Adipose tissue (tissue), 3 donors: ENCODE results near the gene KLK5. TPM values are rescaled to one million over a fixed set of nuclear protein-coding genes. Genes with fewer than 3 reads are reported as not detected.
"Not testable (repeated sequence)": the region's sequence is repeated elsewhere in the genome, so short reads cannot be mapped to it uniquely, and the experiment has no call there.

Experiments
- H3K27ac ChIP-seq: one replicate; pipeline ENCODE4 v1.5.1; 2013; ENCODE audit warnings: low read depth, low read length
- WGBS, 3 donors: extraction: QIAGEN DNeasy Blood & Tissue Kit; methylation state at CpG; one replicate each; pipeline ENCODE4 v1.1.7; 2013; 5-methylcytosine and 5-hydroxymethylcytosine counted together
- polyA plus RNA-seq, 3 donors: library from polyadenylated mRNA; stranded (reverse); fragments of 200-250 nt; gene quantifications; one replicate each; pipeline ENCODE4 v1.2.3, GENCODE V29; 2013
- donor health status: healthy with polysubstance abuse.
- donor health status: Bipolar disorder and iron deficiency.
- donor health status: healthy.

Gene KLK5
- polyA plus RNA-seq, 3 donors: 0.28 to 1.3 TPM; not detected in 1

- WGBS, 3 donors: 24 to 51% (median 49%) methylated on average over 4 to 9 of the region's 9 CpGs
- H3K27ac ChIP-seq: no peak overlapping the region
Observed at GRCh38 chr19:50974702-50975556, 22.1 kb upstream of the KLK5 start.

DNA sequence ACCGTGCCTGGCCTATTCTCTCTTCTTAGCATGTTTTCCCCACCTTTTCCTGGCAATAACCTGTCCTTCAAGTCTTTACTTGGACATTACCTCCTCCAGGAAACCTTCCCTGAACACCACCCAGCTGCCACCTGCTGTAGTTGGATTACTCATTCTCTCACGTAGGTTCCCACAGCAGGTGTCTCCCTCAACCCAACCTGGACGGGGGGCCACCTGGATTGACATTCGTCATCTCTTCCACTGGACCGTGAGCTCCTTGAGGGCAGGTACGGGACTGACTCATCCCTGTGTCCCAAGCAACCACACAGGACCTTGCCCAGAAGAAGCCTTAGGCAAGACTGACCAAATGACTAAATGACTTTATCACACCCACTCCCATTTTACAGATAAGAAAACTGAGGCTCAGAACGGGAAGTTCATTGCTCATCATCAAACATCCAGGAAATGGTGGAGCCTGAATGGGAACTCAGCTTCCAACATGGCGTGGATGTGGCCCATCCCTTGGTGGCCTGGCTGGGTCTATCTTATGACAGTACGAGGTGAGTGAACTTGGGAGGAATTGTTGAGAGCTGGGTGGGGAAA lies 20.0 kb upstream of the KLK5 start:
- H3K27ac ChIP-seq: no peak overlapping the region
- 69 to 84% (median 72%) methylated on average over 9 of the region's 9 CpGs for WGBS, 3 donors

DNA sequence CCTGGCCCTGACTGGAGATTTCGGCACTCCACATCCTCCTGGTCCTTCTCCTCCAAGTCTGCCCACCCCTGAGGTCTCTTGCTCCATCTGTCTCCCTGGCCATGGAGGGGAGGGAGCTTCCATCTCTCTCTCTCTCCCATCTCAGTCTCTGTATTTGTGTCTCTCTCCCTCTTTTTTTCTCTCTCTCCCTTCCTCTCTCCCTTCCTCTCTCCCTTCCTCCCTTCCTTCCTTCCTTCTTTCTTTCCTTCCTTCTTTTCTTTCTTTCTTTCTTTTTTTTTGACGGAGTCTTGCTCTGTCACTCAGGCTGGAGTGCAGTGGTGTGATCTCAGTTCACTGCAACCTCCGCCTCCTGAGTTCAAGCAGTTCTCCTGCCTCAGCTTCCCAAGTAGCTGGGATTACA lies 17.0 kb upstream of the KLK5 start:
- 67 to 75% (median 75%) methylated on average over 3 of the region's 3 CpGs for WGBS, 3 donors
- not testable (repeated sequence) for H3K27ac ChIP-seq

DNA sequence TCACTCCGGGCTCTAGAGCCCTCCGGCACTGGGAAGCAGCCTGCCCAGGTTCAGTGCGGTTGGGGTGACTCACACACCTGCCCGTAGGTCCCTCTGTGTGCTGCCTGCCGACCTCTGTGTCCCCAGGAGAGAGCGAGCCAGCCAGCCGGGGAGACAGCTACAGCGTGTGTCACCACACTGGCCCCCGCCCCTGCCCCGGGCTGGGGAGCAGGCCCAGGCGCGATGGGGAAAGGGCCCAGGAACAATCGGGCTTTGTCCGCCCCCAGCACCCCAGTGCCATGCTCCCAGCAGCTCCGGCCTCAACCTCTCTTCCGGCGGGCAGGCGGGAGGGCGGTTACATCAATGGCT lies 16.5 kb upstream of the KLK5 start, which contains the start of gene KLK6:
KLK6 (minus strand) TSS at position 179 of the 348 bp plus-strand sequence. CDS start 1,487 bp downstream, outside the sequence.
- no peak within 1 kb of the TSS for H3K27ac ChIP-seq
- 58 to 82% (median 71%) methylated on average over 16 to 19 of the region's 19 CpGs for WGBS, 3 donors

- WGBS, 3 donors: 28 to 33% (median 28%) methylated on average over 7 of the region's 7 CpGs
Observed at GRCh38 chr19:50968716-50969412, 16.0 kb upstream of the KLK5 start.

DNA sequence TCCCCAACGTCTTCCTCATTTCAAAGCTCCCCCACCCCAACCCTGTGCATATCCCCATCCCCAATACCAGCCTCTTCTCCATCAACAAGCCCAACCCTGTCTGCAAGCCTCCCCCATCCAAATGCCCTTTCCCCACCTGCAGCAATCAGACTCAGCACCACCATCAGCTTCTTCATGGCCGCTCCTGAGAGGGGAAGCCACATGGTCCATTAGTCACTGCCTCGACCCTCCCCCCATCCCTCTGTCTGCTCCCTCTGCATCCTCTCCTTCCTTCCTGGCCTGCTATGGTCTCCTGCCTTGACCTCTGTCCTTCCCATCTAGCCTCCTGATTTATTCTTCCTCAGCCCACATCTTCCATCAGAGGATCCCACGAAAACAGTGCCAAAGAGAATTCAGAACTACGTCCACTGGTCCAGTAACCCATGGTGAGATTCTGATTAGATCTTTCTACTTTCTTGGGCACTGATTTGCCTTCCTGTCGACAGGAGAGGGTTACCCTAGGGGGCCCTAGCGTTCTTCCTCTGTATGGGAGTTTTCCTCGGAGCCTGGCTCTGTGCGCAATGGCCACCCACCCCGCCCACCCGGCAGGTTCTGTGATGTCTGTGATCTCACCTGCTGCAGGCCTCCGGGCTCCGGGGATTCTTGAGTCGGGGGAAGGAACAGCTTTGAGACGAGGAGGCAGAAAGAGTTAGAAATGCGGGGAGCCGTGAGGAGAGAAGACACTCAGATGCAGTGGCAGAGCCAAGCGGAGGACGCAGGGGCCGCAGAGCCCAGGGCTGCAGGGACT lies 15.3 kb upstream of the KLK5 start:
- H3K27ac ChIP-seq: no peak overlapping the region
- WGBS, 3 donors: 25 to 27% (median 26%) methylated on average over 17 to 20 of the region's 20 CpGs

More at GRCh38 chr19:50968716-50969412, 16.0 kb upstream of the KLK5 start:
- H3K27ac ChIP-seq: no peak overlapping the region

GRCh38 chr19:50964266-50964665 lies 11.4 kb upstream of the KLK5 start:
- no peak overlapping the region for H3K27ac ChIP-seq
- 59 to 91% (median 88%) methylated on average over 3 of the region's 3 CpGs for WGBS, 3 donors

- WGBS, 3 donors: 79 to 88% (median 85%) methylated on average over 6 of the region's 6 CpGs
Observed at GRCh38 chr19:50963381-50963780, 10.5 kb upstream of the KLK5 start.

DNA sequence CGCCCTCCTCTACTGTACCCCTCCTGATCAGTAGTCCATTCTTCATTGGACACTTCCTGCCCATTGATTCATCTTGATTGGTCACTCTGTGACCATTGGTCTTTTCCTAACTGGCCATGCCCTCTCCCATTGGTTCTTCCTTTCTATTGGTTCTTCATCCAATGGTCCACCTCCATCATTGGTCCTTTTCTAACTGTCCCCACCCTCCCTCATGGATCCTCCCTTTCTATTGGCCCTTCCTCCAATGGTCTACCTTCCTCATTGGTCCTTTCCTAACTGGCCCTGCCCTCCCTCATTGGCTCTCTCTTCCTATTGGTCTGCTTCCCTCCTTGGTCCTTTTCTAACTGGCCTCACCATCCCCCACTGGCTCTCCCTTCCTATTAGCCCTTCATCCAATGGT lies 9.4 kb upstream of the KLK5 start:
- H3K27ac ChIP-seq: no peak overlapping the region
- WGBS, 3 donors: 60 to 97% (median 94%) methylated on average over 1 of the region's 1 CpG

More at GRCh38 chr19:50963381-50963780, 10.5 kb upstream of the KLK5 start:
- H3K27ac ChIP-seq: no peak overlapping the region

DNA sequence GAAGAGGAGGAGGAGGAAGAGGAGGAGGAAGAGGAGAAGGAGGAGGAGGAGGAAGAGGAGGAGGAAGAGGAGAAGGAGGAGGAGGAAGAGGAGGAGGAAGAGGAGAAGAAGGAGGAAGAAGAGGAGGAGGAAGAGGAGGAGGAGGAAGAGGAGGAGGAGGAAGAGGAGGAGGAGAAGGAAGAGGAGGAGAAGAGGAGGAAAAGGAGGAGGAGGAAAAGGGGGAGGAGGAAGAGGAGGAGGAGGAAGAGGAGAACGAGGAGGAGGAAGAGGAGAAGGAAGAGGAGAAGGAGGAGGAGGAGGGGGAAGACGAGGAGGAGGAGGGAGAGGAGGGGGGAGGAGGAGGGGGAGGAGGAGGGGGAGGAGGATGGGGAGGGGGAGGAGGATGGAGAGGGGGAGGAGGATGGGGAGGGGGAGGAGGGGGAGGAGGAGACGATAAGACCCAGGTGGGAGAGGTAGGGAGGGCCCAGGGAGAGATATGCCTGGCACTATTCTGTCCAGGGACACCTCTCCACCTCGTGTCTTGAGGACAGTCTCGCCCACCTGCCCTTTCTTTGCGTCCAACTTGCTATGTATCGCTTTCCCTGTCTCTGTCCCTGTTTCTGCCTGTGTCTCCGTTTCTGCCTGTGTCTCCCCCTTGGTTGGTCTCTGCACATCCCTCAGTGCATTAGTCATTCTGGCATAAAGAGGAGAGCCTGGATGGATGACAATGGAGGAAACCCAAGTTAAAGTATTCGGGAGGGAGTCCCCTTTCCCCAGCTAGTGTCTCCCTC lies 7.1 kb upstream of the KLK5 start:
- H3K27ac ChIP-seq: no peak overlapping the region
- whole genome bisulfite sequencing, 3 donors: 46 to 55% (median 47%) methylated on average over 6 to 7 of the region's 9 CpGs

DNA sequence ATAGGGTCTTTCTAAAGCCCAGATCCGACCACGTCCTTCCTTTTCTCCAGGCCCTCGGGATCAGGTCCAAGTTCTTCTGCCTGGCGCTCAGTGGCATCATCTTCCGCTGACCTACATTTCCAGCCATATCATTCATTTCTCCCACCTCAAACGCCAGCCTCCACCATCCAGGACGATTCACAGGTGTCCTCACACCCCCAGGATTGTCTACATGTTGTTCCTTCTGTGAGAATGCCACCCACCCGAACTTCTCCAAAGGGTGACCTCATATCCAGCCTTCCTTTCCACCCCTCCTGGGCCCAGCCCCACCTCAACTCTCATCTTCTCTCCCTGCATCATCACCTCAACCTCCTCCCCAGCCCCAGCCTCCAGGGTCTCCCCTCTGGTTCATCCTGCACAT lies 4.7 kb upstream of the KLK5 start:
- WGBS, 3 donors: 61 to 66% (median 65%) methylated on average over 8 of the region's 8 CpGs
- no peak overlapping the region for H3K27ac ChIP-seq

GRCh38 chr19:50949861-50950260 lies 3.0 kb downstream of the KLK5 start:
- H3K27ac ChIP-seq: no peak overlapping the region
- WGBS, 3 donors: 53 to 62% (median 56%) methylated on average over 19 of the region's 19 CpGs

GRCh38 chr19:50947123-50947522 lies 5.7 kb downstream of the KLK5 start:
- WGBS, 3 donors: 66 to 86% (median 84%) methylated on average over 4 of the region's 4 CpGs
- H3K27ac ChIP-seq: no peak overlapping the region

DNA sequence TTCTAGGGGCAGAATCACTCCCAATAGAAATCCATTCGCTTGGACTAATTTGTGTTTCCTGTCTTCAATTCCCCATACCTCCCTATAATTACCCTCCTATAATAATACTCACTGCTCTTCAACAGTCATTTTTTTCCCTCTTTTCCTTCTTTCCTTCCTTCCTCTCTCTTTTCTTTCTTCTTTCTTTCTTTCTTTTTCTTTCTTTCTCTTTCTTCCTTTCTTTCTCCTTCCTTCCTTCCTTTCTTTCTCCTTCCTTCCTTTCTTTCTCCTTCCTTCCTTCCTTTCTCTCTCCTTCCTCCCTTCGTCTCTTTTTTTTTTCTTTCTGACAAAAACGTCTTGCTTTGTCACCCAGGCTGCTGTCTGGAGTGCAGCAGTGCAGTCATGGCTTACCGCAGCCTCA lies 8.0 kb downstream of the KLK5 start:
- 62 to 68% (median 67%) methylated on average over 4 of the region's 4 CpGs for WGBS, 3 donors
- no peak overlapping the region for H3K27ac ChIP-seq

DNA sequence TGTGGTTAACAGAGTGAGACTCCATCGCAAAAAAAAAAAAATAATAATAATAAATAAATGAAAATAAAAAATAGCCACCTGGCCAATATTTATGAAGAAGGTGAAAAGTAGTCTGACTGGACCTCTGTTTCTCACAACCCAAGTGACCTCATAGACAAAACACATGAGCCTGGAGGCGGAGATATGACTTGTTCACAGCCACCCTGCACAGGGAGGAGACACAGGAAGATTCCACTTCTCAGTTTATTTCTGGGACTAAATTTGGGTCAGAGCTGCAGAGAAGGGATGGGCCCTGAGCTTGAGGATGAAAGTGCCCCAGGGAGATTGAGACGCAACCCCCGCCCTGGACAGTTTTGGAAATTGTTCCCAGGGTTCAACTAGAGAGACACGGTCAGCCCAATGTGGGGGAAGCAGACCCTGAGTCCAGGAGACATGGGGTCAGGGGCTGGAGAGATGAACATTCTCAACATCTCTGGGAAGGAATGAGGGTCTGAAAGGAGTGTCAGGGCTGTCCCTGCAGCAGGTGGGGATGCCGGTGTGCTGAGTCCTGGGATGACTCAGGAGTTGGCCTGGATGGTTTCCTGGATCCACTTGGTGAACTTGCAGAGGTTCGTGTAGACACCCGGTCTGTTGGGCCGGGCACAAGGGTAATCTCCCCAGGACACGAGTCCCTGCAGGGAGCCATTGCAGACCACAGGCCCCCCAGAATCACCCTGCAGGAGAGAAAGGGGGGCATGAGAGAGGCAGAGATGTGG lies 9.6 kb downstream of the KLK5 start:
- no peak overlapping the region for H3K27ac ChIP-seq
- WGBS, 3 donors: 76 to 82% (median 80%) methylated on average over 10 of the region's 10 CpGs

- H3K27ac ChIP-seq: no peak overlapping the region
- WGBS, 3 donors: 52 to 69% (median 60%) methylated on average over 2 of the region's 2 CpGs
Observed at GRCh38 chr19:50939596-50939995, 13.2 kb downstream of the KLK5 start.

DNA sequence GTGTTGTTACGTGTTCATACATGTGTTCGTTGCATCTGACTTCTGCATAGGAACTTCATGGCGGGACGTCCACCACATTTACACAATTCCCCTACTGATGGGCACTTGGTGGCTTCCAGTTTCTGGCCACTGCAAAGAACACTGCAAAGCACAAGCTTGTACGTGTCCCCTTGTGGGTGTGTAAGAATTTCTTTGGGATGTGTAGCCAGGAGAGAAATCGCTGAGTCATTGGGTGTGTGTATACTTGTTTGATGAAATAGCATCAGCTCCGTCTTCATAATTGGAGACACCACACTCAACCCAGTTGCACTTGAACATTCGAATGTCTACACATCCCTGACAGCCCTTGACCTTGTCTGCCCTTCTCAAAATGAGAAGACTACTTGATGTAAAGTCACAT lies 19.2 kb downstream of the KLK5 start:
- 69 to 73% (median 72%) methylated on average over 8 of the region's 8 CpGs for WGBS, 3 donors
- H3K27ac ChIP-seq: no peak overlapping the region
